GM21717 (cell line): ENCODE results near the gene KAZN.

ENCODE experiments used
- ATAC-seq: cut with Tn5 transposase; IDR thresholded peaks from one replicate; pipeline ENCODE4 v1.9.1; 2021; ENCODE audit warnings: mild to moderate bottlenecking, moderate library complexity; ENCODE audit not compliant: unreplicated experiment

The KAZN gene

GRCh38 chr1:14784790-14785773 lies 186.6 kb downstream of the KAZN start:
- no peak for ATAC-seq

DNA sequence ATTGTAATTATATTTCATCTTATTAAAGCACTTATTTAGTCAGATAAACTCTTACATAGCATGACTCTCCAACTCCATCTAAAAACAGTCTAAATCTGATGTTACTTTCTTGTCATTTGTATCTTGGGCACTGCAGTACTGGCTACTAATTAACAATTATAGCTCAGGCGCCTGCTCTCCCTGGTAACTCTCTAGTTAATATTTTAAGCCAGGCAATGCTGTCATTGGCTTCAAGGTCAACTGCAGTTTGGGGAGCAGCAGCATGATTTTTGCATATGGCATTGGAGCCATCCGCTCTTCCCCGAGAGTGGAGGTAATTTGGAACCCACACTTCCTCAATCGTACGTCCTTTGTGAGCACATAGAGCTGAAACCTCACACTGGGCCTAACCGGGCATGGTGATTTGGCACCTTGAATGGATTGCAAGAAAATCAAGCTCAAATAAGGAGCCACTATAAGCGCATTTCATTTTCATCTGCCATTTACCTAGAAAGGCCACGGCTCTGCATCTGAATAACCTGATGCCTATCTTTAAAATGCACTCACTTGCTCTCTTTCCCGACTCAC lies 187.7 kb downstream of the KAZN start:
- no peak for ATAC-seq

DNA sequence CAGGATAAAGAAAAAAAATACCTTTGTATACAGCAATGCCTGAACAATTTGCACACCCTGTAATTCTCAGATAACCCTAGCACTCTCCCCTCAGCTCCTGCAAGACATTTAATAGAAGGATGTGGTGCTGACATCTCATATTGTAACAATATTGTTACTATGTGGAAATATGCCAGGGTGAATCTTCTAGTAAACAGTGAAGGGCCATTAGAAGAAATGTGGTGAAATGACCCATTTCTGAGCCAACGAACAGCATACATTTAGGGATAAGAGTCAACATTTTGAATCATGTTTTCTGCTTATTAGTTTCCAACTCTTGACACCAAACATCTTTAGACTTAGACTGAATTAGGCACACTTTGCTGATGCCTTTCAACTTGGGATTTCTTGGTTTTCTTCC lies 188.2 kb downstream of the KAZN start:
- ATAC-seq = no peak

DNA sequence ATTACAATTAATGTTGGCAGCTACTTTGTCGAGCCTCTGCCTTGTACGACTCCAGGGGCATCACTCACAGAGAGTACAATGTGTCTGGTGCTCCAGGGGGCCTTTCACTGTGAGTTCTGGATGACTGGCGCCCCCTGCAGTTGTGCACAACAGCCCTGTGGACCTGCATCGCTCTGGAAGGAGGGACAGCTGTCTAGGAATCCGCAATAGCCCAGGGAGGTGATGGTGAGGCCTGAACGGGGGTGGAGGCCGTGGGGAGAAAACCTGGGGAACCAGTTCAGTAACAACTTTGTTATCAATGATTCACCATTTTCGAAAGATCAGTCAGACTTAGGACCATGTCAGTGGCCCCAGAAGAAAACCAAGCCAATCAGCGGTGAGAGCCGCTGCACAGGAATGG lies 189.1 kb downstream of the KAZN start:
- no peak for ATAC-seq

GRCh38 chr1:14788080-14788479 lies 189.6 kb downstream of the KAZN start:
- ATAC-seq = no peak

GRCh38 chr1:14790982-14791381 lies 192.5 kb downstream of the KAZN start:
- ATAC-seq = no peak

DNA sequence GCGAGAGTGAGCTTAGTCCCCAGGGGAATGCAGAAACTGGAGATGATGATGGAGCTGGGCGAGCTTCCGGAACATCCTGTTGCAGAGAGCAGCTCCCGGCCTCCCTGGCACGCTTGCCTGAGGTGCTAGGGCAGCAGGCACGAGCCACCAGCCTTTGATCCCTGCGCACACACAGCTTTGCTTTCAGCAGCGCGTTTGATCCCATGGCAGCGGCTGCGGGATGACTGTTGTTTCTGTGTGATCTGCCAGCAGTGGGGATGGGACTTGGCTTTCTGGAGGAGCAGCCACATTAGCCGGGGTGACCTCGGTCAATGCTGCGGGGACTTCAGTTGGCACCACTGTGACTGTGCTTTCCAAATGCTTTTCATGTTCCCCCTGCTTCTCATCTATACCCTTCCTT lies 193.2 kb downstream of the KAZN start:
- no peak for ATAC-seq

DNA sequence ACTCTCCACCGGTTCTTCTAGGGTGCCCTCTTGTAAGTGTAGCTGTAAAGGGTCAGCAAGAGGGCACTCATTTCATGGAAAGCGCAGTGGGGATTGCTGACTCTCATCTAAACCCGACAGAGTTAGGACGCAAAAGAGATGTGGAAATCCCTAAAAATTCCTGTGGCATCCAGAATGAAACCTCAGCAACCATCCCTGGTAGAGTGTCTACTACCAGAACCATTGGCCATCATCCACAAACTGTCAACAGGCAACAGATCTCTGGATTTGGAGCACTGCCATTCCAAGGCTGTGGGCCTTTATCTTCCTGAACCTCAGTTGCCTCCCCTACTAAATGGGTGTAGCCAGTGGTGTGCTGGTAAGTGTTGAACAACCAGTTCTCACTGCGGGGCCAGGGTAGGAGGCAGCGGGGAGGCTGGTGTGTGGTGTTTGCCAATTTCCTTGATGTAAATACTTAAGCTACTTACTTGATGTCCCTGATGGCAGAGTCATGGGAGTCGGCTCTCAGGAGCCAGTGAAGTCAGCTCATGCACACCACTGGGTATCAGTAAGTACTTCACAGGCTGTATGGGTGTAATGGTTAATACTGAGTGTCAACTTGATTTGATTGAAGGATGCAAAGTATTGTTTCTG lies 195.8 kb downstream of the KAZN start:
- ATAC-seq = no peak

DNA sequence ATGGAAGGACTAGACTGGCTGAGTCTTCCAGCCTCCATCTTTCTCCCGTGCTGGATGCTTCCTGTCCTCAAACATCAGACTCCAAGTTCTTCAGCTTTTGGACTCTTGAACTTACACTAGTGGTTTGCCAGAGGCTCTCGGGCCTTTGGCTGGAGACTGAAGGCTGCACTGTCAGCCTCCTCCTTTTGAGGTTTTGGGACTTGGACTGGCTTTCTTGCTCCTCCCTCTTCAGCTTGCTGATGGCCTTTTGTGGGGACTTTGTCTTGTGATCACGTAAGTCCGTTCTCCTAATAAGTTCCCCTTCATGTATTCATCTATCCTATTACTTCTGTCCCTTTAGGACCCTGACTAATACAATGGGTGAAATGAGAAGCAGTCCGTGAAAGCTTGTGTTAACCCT lies 196.4 kb downstream of the KAZN start:
- no peak for ATAC-seq

GRCh38 chr1:14795589-14795988 lies 197.1 kb downstream of the KAZN start:
- no peak for ATAC-seq

DNA sequence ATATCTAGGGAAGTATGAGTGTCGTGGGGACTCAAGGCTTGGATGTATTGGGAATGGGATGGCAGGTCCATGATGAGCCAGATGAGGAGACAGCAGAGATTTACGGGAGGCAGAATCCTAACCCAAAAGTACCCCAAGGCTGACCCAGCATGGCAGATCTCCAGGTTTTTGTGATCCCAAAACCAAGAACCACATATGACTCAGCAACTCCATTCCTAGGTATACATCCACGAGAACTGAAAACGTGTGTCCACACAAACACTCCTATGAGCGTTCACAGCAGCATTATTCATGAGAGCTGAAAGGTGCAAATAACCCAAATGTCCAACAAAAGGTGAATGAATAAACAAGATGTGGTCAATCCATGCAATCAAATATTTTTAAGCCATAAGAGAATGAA lies 201.5 kb downstream of the KAZN start:
- ATAC-seq = no peak

DNA sequence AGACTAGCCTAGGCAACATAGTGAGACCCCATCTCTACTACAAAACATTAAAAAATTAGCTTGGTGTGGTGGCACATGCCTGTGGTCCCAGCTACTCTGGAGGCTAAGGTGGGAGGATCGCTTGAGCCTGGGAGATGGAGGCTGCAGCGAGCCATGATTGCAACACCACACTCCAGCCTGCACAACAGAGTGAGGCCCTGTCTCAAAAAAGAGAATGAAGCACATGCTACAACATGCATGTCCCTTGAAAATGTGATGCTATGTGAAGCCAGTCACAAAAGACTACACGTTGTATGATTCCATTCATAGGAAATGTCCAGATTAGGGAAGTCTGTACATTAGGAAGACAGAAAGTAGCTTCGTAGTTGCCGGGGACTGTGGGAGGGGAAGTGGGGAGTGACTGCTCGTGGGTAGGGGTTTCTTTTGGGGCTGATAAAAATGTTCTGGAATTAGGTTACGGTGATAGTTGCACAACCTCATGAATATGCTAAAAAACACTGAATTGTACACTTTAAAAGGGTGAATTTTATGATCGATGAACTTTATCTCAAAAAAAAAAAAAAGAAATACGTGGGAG lies 202.1 kb downstream of the KAZN start:
- no peak for ATAC-seq

DNA sequence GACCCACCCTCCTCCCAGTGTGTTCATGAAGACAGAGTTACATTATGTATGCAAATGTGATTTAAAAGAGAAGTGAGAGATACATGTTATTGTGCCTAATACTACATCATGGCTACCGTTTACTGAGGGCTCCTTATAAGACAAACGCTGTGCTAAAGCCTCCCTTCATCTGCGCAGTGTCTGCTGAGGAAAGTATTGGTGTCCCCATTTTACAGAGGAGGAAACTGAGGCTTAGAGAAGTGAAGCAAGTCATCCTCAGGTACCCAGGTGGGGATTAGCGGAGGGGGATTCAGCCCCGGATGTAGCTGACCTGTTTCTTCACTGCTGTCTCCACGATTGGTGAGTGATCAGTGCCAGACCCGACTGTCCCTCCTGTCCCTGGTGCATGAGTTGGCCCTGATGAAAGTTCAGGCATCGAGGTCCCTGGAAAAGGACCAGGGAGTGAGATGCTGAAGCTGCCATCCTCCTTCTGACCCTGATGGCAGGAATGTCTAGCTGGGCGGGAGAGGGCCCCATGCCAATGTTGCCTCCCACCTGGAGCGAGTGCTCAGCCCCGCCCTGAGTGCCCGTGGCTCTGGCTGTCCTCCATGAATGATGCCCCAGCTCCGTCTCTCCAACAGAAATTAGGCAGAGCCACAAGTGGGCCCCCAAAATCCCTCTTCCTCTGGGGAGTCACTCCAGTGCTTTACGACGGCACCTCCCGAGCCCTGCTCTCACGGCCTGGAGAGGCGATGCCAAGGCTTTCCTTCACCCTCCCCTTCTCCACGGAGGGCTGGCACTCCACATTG lies 204.7 kb downstream of the KAZN start:
- no peak for ATAC-seq

DNA sequence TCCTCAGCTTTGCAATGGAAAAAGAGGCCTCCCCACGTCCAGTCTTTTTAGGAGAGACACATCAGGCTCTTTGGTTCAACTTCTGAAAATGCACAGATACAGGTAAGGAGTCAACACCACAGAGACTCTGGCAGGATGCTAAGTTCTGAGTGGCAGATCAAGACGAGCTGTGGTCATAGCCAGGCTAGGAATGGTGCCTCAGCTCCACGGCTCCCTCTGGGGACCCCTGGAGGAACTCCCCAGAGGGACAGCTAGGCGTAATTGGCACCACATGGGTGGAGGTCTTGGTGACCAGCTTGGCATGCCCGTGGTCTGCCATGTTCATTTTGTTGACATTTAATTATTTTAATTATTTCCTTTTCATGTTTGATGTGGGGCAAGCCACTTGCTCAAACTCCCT lies 206.1 kb downstream of the KAZN start:
- no peak for ATAC-seq

GRCh38 chr1:14806772-14807171 lies 208.3 kb downstream of the KAZN start:
- ATAC-seq = no peak

DNA sequence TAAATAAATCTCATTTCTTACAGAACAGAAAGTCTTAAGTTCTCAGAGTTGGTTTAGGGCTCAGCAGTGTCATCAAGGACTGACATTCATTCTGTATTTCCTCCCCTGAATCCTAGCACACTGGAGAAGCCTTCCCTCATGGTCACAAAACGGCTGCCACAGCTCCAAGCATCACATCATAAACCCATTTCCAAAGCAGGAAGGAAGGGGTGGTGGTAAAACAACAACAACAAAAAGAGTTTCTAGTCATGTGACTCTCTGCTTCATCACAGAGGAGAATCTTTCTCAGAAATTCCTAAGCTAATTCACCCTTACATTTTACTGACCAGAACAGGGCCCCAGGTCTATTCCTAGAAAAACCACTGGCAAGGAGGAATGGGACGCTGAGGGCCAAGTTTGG lies 210.3 kb downstream of the KAZN start:
- no peak for ATAC-seq

DNA sequence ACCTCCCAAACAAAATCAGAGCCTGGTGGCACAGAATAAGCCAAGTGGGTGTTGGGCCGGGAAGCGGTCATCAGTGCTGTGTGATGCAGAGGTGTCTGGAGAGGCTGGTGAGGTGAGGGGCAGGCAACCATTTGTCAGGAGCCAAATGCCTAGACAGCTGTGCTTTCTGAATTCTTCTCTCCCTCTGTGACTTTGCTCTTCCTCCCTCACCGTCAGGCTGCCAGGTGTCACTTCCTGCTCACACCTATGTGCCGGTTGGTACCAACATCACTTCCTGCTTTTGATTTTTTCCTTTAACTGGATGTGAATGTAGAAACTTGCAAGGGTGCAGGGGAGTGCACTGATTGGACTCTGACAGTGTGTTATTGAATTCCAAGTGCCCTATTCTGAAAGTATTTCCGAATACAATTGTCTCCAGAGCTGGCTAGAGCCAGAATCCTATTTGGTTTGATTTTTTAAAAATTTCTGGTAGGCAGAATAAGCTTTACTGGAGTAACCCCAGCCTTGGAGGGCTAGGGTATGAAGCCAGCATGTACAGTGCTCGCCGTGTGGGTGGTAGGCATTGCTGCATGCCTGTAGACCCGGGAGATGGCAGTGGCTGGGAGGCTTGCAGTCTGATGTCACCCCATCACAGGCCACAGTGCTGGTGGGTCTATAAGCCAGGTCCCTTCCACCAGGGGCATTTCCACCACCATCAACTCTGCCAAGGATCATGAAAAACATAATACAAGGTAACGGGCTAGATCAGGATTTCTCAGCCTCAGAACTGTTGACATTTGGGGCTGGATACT lies 210.9 kb downstream of the KAZN start:
- no peak for ATAC-seq

DNA sequence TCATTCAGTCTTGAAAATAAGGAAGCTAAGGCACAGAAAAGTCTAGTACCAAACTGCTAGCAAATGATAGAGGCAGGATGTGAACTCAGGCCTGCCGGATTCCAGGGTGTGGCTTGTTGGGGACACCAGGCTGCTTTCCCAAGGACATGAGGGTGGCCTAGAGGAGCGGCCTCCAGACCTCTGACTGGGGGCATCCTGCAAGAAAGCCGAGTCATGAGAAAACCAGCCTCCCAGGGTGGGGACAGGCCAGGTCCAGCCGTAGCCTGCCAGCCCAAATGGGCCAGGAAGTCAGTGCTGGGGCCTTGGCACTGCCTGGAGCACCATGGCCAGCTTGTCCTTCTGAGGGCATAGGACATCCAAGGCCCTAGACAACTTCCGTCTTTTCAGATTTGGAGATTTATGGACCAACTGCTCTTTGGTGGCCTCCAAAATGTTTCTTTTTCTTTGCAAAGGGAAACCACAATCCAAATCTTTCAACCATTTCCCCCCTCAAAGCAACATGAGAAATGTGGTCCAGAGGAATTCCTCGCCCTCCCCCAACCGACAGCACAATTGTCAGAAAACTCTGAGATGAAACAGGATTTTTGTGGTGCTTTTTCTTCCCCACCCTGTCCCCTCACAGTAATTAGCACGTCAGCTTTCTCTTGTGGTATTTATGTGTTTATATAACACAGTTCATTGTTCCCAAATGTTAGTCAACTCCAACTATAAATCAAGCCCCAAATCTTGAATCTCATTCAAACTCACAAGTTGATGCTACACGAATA lies 212.3 kb downstream of the KAZN start:
- ATAC-seq = no peak

GRCh38 chr1:14811573-14811972 lies 213.1 kb downstream of the KAZN start:
- no peak for ATAC-seq
